WI38 (cell line): ENCODE data around the gene DIO3.

Experiments
- H3K4me3 ChIP-seq: 2 replicates; pipeline ENCODE4 v1.5.1; 2011; ENCODE audit warnings: low read depth, mild to moderate bottlenecking, control low read depth, low read length
- CTCF ChIP-seq: IDR thresholded peaks from 2 replicates; pipeline ENCODE4 v1.5.1; 2012; ENCODE audit warnings: low read depth, mild to moderate bottlenecking, control low read depth, low read length

DIO3 gene

DNA sequence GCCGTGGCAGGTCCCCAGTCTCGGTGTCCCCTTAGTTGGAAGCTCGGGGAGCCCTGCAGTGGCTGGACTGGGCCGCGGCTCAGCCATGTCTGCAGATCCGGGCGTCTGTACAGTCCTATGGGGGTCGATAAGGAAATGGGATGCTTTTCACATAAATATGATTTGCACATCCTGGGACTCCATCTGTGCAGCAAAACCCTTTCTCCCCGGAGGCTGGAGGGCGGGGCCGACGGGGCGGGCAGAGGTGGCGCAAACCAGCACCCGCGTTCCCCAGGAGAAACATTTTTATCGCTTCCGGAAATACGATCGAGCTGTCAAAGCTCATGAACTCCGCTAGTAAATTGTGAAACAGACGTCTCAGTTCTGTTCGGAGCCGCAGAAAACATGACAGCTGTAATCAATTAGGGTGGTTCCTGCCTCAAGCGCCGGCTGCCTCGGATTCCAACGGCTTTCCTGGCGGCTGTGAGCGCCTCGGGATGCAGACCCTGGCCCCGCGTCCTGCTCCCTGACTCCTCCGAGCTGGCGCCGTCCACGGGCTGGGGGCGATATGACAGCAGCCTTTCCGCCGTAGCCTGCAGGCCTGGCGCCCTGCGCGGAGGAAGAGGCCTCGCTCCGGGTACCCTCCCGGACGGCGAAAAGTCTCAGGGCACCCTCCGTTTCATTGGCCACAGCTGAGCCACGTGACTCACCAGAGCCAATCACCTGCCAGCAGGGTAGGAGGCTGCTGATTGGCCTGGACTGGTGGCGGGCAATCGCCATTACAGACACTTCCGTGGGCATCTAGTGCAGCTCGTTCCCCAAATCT lies 23.0 kb downstream of the DIO3 start:
- no peak overlapping the region for H3K4me3 ChIP-seq

GRCh38 chr14:101585211-101585610 lies 23.9 kb downstream of the DIO3 start:
- H3K4me3 ChIP-seq: no peak overlapping the region
- TF ChIP-seq CTCF: no peak

More for the DNA sequence above, 23.0 kb downstream of the DIO3 start:
- no peak for TF ChIP-seq CTCF

DNA sequence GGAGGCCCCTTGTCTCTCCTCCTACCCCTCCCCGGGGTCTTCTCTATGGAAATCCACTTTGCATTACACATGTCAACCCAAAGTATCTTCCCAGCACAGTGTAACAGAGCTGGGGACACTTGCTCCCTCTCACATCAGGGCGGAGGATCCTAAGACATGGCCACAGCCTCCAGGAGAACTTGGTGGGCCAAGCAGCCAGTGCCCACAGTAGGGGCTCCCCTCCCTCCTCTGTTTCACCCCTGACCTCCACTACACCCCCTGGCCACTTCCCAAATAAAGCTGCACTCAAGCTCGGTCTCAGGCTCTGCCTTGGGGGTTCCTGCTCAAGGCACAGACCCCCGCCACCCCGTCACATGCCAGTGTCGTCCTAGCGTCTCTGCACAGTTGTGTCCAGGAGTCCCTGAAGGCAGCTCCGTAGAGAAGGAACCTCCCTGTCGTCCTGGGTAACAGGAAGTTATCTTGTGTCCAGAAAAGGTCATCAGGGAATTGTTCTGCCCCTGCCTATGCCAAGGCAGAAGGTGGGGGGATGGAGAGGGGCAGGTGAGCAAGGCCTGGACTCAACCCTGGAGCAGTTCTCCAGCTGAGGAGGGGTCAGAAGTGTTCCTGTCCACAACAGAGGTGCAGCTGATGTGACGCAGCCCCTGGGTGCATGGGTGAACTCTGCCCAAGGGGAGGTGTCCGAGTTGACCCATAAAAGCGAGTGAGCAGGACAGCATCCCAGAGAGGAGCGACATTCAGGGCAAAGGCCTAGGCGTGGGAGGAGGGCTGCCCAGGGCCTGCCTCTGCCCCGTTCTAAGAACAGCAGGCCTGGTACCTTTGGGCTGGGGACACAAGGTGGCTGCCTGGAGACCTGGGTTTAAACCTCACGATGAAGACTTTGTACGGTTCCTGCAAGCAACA lies 25.5 kb downstream of the DIO3 start:
- no peak overlapping the region for H3K4me3 ChIP-seq
- no peak for TF ChIP-seq CTCF

DNA sequence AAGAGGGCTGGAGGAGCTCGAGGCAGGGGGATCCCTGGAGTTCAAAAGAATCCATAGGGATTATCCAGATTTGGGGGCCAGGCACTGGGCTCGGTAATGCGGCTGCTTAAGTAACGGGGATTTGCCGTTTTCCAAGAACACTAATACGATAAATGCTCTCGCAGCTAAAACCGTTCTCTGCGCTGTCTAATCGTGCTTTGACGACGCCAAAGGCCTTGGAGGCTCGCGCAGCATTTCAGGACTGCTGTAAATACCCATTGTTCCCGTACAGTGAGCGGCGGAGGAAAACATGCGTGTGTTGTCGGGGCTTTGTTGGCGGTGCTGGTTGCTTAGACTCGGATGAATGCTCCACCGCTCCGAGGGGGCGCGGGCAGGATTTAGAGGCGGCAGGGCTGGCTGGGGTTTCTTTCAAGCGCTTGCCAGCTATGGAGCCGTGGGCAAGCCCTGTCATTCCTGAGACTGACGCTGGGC lies 26.2 kb downstream of the DIO3 start:
- H3K4me3 ChIP-seq: no peak overlapping the region
- no peak for TF ChIP-seq CTCF

DNA sequence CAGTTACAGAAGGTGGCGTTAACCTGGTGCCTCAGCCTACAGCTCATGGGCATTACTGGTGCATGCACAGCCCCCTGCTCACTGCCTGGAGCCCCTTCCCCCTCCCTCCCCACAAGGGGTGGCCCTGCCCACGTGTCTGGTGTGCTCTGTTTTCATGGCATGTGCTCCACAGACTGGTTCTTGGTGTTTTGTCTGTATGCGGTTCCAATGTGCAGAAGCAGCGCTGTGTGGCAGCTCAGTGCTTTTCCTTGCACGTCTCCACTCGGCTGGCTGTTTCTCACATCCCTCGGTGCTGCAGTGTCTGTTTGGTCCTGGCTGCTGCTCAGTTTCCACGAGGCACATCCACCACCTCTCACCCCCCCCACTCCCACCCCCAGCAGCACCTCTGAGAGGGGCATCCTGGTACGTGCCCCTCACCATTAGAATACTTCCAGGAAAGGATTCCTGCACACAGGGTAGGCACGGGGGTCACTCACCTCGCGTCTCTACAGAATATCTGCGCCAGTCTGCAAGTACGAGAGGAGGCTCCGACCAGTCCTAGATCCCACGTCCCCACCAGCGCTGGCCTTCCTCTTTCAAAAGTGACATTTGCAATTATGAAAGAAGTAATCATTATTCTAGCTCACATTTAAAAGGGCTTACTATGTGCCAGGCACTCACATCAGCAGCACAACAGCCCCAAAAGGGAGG lies 27.1 kb downstream of the DIO3 start:
- H3K4me3 ChIP-seq: no peak overlapping the region

GRCh38 chr14:101588990-101589389 lies 27.7 kb downstream of the DIO3 start:
- TF ChIP-seq CTCF: no peak
- H3K4me3 ChIP-seq: no peak overlapping the region

More for the DNA sequence above, 27.1 kb downstream of the DIO3 start:
- no peak for TF ChIP-seq CTCF
